ENCODE results near the gene SLC9A9.
"Not testable (repeated sequence)": the region's sequence is repeated elsewhere in the genome, so short reads cannot be mapped to it uniquely, and the experiment has no call there.

Gene SLC9A9

DNA sequence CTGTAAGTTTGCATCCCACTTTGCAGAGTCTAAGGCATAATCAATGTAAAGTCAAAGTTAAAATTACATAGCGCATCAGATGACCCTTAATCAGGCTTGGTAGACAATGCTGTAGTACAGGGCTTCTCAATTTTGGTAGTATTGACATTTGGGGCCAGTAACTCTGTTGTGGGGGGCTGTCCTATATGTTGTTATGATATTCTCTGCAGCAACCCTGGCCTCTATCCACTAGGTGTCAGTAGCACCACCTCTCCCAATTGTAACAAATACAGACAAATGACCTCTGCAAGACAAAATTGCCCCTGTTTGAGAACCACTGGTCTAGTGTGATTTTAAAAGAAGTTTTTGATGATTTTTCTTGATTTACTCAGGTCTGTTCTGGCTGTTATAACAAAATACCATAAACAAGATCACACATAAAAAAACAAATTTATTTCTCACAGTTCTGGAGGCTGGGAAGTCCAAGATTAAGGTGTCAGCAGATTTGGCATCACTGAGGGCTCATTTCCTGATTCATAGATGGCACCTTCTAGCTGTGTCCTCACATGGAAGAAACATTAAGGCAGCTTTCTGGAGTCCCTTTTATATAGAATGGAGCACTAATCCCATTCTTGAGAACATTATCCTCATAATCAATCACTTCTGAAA lies 37.6 kb upstream of the SLC9A9 start:
- TF ChIP-seq, protein P1, sequence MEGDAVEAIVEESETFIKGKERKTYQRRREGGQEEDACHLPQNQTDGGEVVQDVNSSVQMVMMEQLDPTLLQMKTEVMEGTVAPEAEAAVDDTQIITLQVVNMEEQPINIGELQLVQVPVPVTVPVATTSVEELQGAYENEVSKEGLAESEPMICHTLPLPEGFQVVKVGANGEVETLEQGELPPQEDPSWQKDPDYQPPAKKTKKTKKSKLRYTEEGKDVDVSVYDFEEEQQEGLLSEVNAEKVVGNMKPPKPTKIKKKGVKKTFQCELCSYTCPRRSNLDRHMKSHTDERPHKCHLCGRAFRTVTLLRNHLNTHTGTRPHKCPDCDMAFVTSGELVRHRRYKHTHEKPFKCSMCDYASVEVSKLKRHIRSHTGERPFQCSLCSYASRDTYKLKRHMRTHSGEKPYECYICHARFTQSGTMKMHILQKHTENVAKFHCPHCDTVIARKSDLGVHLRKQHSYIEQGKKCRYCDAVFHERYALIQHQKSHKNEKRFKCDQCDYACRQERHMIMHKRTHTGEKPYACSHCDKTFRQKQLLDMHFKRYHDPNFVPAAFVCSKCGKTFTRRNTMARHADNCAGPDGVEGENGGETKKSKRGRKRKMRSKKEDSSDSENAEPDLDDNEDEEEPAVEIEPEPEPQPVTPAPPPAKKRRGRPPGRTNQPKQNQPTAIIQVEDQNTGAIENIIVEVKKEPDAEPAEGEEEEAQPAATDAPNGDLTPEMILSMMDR (IDR thresholded peaks at IDR 0.05; ENCODE audit: insufficient read depth, low read depth, low read length, missing control alignments), result peak; percentile 82
- DNase-seq (ENCODE audit: low read depth), result peak; percentile 52
- no peak overlapping the region for H3K4me3 ChIP-seq (ENCODE audit: low read length)

DNA sequence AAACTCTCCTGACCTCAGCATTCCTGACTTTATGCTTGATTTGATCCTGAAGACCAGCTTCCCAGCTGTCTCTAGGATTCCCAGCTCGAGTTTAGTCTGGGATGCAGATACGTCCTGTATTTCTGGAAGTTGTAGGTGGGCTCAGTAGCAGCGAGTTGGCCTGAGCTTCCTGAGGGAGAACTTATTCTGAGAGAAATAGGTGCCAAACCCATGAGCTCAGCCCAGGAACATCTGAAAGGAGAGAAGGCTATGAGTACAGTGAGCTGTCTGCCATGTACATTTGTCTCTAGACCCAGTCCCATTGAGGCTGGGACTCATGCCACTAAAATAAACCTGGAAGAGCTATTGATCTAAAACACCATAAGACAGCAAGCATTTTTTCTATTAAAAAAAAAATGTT lies 36.6 kb upstream of the SLC9A9 start:
- no peak for DNase-seq (ENCODE audit: low read depth)
- no peak overlapping the region for H3K4me3 ChIP-seq (ENCODE audit: low read length)
- TF ChIP-seq, protein P1 (IDR thresholded peaks at IDR 0.05; ENCODE audit: insufficient read depth, low read depth, low read length, missing control alignments), result no peak

DNA sequence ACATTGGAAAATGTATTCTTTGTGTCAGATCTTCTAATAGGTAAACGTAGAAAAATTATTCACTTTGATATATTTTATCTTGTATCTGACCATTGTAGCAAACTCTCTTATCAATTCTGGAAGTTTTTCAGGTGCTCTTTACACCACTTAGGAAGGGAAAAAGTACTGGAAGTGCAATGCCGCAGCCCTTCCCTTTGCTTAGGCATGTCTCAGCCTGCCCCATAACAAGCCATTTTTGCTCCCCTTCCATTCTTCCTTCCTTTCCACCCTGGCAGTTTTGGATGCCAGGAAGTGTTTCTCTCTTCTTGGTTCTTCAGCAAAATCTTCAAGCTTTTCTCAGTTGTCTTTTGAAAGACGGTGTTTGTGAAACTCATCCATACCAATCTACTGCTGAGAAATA lies 34.9 kb upstream of the SLC9A9 start:
- no peak overlapping the region for H3K4me3 ChIP-seq (ENCODE audit: low read length)
- peak; percentile 52 for DNase-seq (ENCODE audit: low read depth)
- TF ChIP-seq, protein P1 (IDR thresholded peaks at IDR 0.05; ENCODE audit: insufficient read depth, low read depth, low read length, missing control alignments), result no peak

DNA sequence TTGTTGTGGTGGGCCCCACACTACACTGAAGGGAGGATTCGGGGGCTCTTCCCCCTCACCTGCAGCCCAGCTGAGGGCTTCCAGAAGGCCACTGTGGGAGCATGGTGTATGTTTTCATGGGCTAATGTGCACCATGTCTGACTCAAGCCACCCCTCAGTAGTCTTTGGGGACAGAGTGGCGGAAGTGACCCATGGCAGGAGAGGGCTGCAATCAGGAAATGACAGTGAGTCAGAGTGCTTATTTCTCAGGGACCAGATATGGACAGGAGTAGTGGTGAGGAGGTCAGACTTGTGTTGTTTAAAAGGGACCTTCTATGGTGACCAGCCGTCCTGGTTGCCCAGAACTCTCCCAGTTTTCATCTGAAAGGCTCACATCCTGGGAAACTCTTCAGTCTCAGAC lies 32.8 kb upstream of the SLC9A9 start:
- H3K4me3 ChIP-seq (ENCODE audit: low read length), result no peak overlapping the region
- TF ChIP-seq, protein P1 (IDR thresholded peaks at IDR 0.05; ENCODE audit: insufficient read depth, low read depth, low read length, missing control alignments), result no peak
- no peak for DNase-seq (ENCODE audit: low read depth)

DNA sequence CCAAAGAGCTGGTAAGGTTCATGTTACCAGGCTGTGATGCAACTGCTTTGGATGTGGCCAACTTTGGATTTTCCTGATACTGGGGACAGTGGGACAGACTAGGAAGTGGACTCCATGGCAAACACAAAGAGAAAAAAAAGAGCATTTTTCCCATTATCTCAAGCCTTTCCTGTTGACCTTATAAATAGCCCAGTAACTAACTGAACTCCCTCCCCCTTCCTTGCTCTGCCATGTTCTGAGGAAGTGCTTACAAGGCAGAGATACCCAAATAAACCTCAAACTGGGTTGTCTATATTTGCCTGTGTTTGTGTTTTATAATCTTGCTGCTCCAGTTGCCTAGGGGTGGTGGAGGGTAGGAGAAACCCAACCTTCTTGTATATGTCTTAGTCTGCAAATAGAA lies 27.3 kb upstream of the SLC9A9 start:
- H3K4me3 ChIP-seq (ENCODE audit: low read length), result no peak overlapping the region
- no peak for DNase-seq (ENCODE audit: low read depth)
- TF ChIP-seq, protein P1 (IDR thresholded peaks at IDR 0.05; ENCODE audit: insufficient read depth, low read depth, low read length, missing control alignments), result no peak

DNA sequence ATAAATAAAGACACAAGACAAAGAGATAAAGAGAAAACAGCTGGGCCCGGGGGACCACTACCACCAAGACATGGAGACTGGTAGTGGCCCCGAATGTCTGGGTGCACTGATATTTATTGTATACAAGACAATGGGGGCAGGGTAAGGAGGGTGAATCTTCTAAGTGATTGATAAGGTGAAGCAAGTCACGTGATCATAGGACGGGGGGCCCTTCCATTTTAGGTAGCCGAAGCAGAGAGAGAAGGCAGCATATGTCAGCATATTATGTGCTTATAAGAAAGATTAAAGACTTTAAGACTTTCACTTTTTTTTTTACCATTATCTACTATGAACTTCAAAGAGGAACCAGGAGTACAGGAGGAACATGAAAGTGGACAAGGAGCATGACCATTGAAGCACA lies 25.3 kb upstream of the SLC9A9 start:
- not testable (repeated sequence) for DNase-seq (ENCODE audit: low read depth); H3K4me3 ChIP-seq (ENCODE audit: low read length)

DNA sequence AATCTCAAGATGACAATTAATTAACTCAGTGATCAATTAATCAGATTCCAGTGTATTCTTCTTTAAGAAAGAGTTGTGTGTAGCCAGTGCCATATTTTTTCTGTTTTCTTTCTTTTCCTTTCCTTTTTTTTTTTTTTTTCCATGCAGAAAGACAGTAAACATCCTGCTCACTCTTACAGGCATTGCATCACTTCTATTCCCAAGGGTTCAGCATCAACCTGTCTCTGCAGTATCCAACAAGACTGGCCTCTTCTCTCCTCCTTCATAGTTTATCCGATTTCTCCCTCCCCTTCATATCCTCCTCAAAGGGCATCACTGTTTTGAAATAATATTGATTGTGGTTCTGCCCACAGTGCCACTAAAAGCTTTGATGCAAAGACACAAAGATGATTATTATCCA lies 17.0 kb upstream of the SLC9A9 start:
- no peak for DNase-seq (ENCODE audit: low read depth)
- TF ChIP-seq, protein P1 (IDR thresholded peaks at IDR 0.05; ENCODE audit: insufficient read depth, low read depth, low read length, missing control alignments), result no peak
- no peak overlapping the region for H3K4me3 ChIP-seq (ENCODE audit: low read length)

Data from epithelial cell of esophagus (primary cell).